ENCODE results near the gene CERS6.
"Not testable (repeated sequence)": the region's sequence is repeated elsewhere in the genome, so short reads cannot be mapped to it uniquely, and the experiment has no call there.

CERS6 gene

GRCh38 chr2:168753765-168754329 is 297.8 kb downstream of the CERS6 start:
- no peak for DNase-seq (ENCODE audit: low spot score)
- no peak for FAIRE-seq

- no peak for DNase-seq (ENCODE audit: low spot score)
- no peak for FAIRE-seq
Measured at GRCh38 chr2:168757223-168757622, 301.2 kb downstream of the CERS6 start.

GRCh38 chr2:168758970-168759820 is 303.1 kb downstream of the CERS6 start:
- no peak for FAIRE-seq
- DNase-seq (ENCODE audit: low spot score), result peak; percentile 55

GRCh38 chr2:168765401-168765800 is 309.3 kb downstream of the CERS6 start:
- DNase-seq (ENCODE audit: low spot score) (no peak), FAIRE-seq (no peak)

- DNase-seq (ENCODE audit: low spot score) (no peak), FAIRE-seq (no peak)
Measured at GRCh38 chr2:168766600-168766999, 310.5 kb downstream of the CERS6 start.

- no peak for FAIRE-seq
- DNase-seq (ENCODE audit: low spot score), result no peak
Measured at GRCh38 chr2:168767258-168767657, 311.2 kb downstream of the CERS6 start.

GRCh38 chr2:168768357-168768756 is 312.3 kb downstream of the CERS6 start:
- FAIRE-seq, result not testable (repeated sequence)

GRCh38 chr2:168770796-168771195 is 314.7 kb downstream of the CERS6 start:
- FAIRE-seq (no peak), DNase-seq (ENCODE audit: low spot score) (no peak)

More at GRCh38 chr2:168768357-168768756, 312.3 kb downstream of the CERS6 start:
- not testable (repeated sequence) for DNase-seq (ENCODE audit: low spot score)

GRCh38 chr2:168772704-168773103 is 316.6 kb downstream of the CERS6 start:
- FAIRE-seq, result no peak
- no peak for DNase-seq (ENCODE audit: low spot score)

- DNase-seq (ENCODE audit: low spot score), result no peak
- no peak for FAIRE-seq
Measured at GRCh38 chr2:168773128-168773527, 317.1 kb downstream of the CERS6 start.

- DNase-seq (ENCODE audit: low spot score), result peak; percentile 58
Measured at GRCh38 chr2:168773719-168774521, 317.8 kb downstream of the CERS6 start.

GRCh38 chr2:168775837-168776236 is 319.8 kb downstream of the CERS6 start:
- no peak for FAIRE-seq
- no peak for DNase-seq (ENCODE audit: low spot score)

More at GRCh38 chr2:168773719-168774521, 317.8 kb downstream of the CERS6 start:
- no peak for FAIRE-seq

- FAIRE-seq (peak; percentile 5), DNase-seq (ENCODE audit: low spot score) (no peak)
Measured at GRCh38 chr2:168780669-168781071, 324.6 kb downstream of the CERS6 start.

GRCh38 chr2:168781191-168781817 is 325.2 kb downstream of the CERS6 start:
- DNase-seq (ENCODE audit: low spot score), result no peak
- FAIRE-seq, result no peak

- FAIRE-seq (no peak), DNase-seq (ENCODE audit: low spot score) (no peak)
Measured at GRCh38 chr2:168782271-168782670, 326.2 kb downstream of the CERS6 start.

- FAIRE-seq, result no peak
- no peak for DNase-seq (ENCODE audit: low spot score)
Measured at GRCh38 chr2:168784993-168785392, 328.9 kb downstream of the CERS6 start.

GRCh38 chr2:168787098-168787781 is 331.2 kb downstream of the CERS6 start:
- DNase-seq (ENCODE audit: low spot score) (no peak), FAIRE-seq (no peak)

- DNase-seq (ENCODE audit: low spot score) (no peak), FAIRE-seq (no peak)
Measured at GRCh38 chr2:168787782-168788376, 331.8 kb downstream of the CERS6 start.

GRCh38 chr2:168789776-168790175 is 333.7 kb downstream of the CERS6 start:
- DNase-seq (ENCODE audit: low spot score) (no peak), FAIRE-seq (no peak)

- FAIRE-seq (no peak), DNase-seq (ENCODE audit: low spot score) (no peak)
Measured at GRCh38 chr2:168790226-168790902, 334.3 kb downstream of the CERS6 start.
